ENCODE data around the gene PFN1. TPM values are rescaled to one million over a fixed set of nuclear protein-coding genes. Genes with fewer than 3 reads are reported as not detected.

The PFN1 gene
- total RNA-seq, 1 experiment from 2014 or later: 263 TPM

GRCh38 chr17:4970273-4970672 is 21.9 kb upstream of the PFN1 start:
- Histone ChIP-seq H3K36me3 (peaks cover 38% of the 10 kb centered on the region), H3K4me3 (no peak overlapping the region), H3K9me3 (no peaks in the 10 kb centered on the region), H3K27me3 (no peaks in the 10 kb centered on the region)
- no peak for DNase-seq

DNA sequence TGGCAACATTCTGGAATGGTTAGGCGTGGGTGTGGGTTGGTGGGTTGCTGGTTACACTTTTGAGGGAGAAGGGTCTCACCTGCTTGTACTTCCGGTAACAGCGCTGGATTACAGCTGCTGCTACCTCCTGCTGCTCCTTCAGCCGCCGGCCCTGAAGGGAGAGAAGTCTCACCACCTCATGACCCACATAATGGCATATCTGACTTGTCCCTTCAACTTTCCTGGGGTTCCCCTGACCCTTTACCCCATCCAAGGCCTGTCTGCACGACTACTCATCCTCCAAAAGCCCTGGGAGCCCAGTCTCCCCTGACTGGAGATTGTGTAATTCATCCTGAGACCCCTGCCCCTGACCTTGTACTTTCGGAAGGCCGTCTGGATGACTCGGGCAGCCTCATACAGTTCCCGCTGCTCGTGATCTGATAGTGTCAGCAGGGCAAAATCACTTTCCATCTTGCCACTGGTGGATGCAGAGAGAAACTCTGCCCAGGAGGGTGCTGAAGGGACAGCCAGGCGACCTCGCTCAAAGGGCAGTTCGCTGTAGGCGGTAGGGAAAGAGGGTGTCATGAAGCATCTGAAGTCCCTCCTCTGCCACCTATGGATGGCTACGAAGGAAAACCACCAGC is 21.3 kb upstream of the PFN1 start:
- Histone ChIP-seq H3K4me3 (peak overlapping the region; percentile 77), H3K9me3 (no peaks in the 10 kb centered on the region), H3K36me3 (peaks cover 42% of the 10 kb centered on the region), H3K27me3 (no peaks in the 10 kb centered on the region)
- no peak for DNase-seq

GRCh38 chr17:4969047-4969550 is 20.8 kb upstream of the PFN1 start:
- Histone ChIP-seq H3K36me3 (peaks cover 42% of the 10 kb centered on the region), H3K4me3 (peak overlapping the region; percentile 77), H3K27me3 (no peaks in the 10 kb centered on the region), H3K9me3 (no peaks in the 10 kb centered on the region)
- peak; percentile 78 for DNase-seq

DNA sequence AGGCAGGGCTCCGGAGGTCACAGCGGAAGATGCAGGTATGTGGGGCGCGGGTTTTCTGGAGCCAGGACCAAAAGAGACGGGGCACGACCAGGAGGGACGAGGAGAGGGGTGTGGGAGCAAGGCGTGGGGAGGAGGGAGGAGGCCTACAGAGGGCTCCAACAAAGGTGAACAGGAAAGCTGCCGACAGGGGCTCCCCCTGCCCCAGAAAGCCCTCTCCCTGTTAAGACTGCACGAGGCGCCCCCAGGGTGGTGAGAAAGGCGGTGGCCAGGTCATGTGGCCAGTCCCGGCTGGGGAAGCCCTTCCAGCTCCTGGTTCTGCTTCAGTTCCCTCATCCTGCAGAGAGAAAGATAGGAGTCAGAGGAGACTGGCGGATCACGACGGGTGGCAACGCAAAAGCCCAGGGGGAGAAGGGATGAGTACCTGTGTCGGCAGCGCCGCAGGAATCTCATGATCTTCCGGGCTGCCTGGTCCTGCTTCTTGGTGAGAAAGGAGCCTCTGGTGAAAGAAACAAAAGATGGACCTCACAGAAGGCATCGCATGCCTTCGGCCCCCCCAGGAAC is 20.2 kb upstream of the PFN1 start:
- Histone ChIP-seq H3K9me3 (no peaks in the 10 kb centered on the region), H3K36me3 (peaks cover 42% of the 10 kb centered on the region), H3K4me3 (peak overlapping the region; percentile 77), H3K27me3 (no peaks in the 10 kb centered on the region)
- DNase-seq: peak; percentile 27

GRCh38 chr17:4967539-4968485 is 19.5 kb upstream of the PFN1 start, which contains the start of gene SPAG7:
TSS of gene SPAG7 (minus strand) at chr17:4967817. CDS start at chr17:4967804, 13 bp downstream.
- Histone ChIP-seq H3K36me3 (peaks cover 42% of the 10 kb centered on the region), H3K4me3 (peak within 1 kb of the TSS; percentile 77), H3K9me3 (no peaks in the 10 kb centered on the region), H3K27me3 (no peaks in the 10 kb centered on the region)
- DNase-seq: peak; percentile 85

DNA sequence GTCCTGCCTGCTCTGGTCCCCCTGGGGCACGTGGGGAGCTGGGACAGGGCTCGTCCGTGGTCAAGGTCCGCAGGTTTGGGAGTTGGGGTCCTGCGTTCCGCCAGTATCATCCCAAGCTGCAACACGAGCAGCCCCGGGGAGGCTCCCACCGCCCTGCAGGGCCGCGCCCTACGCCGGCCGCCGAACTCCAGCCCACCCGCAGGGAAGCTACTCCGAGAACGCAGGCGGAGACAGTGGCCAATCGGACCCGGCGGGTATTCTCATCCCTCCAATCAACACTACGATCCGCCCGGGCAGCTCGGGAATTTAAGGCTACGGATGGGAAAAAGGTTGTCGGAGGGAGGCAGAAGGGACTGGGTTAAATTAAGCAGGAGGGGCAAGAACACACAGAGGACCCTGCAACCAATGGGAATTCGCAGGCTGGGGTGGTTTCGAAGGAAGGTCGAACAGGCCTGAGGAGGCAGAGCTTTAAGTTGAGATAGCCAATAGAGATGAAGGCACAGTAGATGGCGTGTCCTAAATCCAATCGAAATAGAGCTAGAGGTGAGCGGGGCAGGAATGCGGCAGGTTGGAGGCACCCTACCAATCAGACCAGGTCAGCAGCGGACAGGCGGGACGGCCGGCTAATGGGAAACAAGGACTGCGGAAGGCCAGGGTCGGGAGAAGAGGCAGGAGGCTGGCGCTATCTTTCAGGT is 18.7 kb upstream of the PFN1 start:
- peak; percentile 97 for DNase-seq
- H3K27me3 ChIP-seq: no peaks in the 10 kb centered on the region
- H3K9me3 ChIP-seq: no peaks in the 10 kb centered on the region
- H3K4me3 ChIP-seq: peak overlapping the region; percentile 77
- H3K36me3 ChIP-seq: peaks cover 42% of the 10 kb centered on the region

GRCh38 chr17:4965311-4965986 is 17.1 kb upstream of the PFN1 start:
- no peaks in the 10 kb centered on the region for H3K9me3 ChIP-seq
- no peaks in the 10 kb centered on the region for H3K27me3 ChIP-seq
- no peak overlapping the region for H3K4me3 ChIP-seq
- no peak for DNase-seq
- peaks cover 42% of the 10 kb centered on the region for H3K36me3 ChIP-seq

DNA sequence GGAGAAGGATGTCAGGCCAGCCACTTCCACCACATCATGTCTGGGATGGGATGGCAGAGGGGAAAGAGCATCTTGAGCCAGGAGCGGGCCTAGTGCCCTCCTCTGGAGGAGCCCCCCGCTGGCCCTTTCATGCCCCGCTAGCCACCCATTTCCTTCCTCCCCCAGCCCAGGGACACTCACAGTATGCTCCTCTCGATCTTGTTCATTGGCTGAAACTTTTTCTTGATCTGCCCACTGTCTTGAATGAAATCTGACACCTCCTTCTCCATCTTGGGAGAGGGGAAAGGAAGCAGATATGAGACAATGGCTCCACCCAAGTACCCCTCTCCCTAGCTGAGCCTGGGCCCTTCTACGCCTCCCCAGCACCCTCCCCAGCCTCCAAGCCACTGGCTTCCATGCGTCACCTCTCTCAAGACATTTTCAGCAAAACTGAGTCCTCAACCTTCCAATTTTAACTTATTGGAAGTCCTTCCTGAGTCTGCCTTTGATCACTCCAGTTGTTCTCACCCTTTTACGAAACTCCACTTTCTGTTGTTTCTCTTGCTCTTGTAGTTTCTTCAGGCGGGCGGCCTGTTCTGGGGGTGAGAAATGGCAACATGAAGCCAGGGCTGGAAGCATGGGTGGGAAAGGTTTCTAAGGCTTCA is 12.1 kb upstream of the PFN1 start:
- Histone ChIP-seq H3K27me3 (no peaks in the 10 kb centered on the region), H3K9me3 (no peaks in the 10 kb centered on the region), H3K4me3 (no peak overlapping the region), H3K36me3 (peaks cover 6% of the 10 kb centered on the region)
- DNase-seq: no peak

- H3K9me3 ChIP-seq: no peaks in the 10 kb centered on the region
- H3K36me3 ChIP-seq: no peaks in the 10 kb centered on the region
- H3K27me3 ChIP-seq: no peaks in the 10 kb centered on the region
- H3K4me3 ChIP-seq: no peak overlapping the region
- no peak for DNase-seq
Measured at GRCh38 chr17:4959261-4959965, 11.1 kb upstream of the PFN1 start.

- no peak for DNase-seq
Measured at GRCh38 chr17:4958102-4958501, 9.8 kb upstream of the PFN1 start.

DNA sequence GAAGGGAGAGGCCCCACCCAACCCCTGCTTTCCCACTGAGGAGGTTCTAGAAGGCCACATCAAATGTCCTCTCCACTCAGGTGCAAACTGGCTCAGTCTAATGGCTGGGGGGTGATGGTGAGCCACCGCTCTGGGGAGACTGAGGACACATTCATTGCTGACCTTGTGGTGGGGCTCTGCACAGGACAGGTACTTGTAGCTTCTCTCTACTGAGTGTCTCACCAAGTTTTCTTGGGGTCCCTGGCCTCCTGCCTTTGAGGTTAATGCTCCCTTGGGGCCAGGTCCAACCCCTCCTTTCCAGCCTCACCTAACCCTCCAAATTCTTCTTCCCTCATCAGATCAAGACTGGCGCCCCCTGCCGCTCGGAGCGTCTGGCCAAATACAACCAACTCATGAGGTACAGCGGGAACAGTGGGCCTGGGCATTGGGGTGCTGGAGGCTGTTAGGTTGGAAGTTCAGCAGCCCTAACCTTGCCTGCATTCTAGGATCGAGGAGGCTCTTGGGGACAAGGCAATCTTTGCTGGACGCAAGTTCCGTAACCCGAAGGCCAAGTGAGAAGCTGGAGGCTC is 8.2 kb upstream of the PFN1 start:
- no peak overlapping the region for H3K4me3 ChIP-seq
- no peaks in the 10 kb centered on the region for H3K9me3 ChIP-seq
- H3K36me3 ChIP-seq: no peaks in the 10 kb centered on the region
- no peak for DNase-seq
- H3K27me3 ChIP-seq: no peaks in the 10 kb centered on the region

More at GRCh38 chr17:4958102-4958501, 9.8 kb upstream of the PFN1 start:
- no peaks in the 10 kb centered on the region for H3K27me3 ChIP-seq
- H3K4me3 ChIP-seq: no peak overlapping the region
- no peaks in the 10 kb centered on the region for H3K36me3 ChIP-seq
- H3K9me3 ChIP-seq: no peaks in the 10 kb centered on the region

- no peak for DNase-seq
- Histone ChIP-seq H3K27me3 (no peaks in the 10 kb centered on the region), H3K36me3 (no peaks in the 10 kb centered on the region), H3K4me3 (no peak overlapping the region), H3K9me3 (no peaks in the 10 kb centered on the region)
Measured at GRCh38 chr17:4955091-4955490, 6.8 kb upstream of the PFN1 start.

DNA sequence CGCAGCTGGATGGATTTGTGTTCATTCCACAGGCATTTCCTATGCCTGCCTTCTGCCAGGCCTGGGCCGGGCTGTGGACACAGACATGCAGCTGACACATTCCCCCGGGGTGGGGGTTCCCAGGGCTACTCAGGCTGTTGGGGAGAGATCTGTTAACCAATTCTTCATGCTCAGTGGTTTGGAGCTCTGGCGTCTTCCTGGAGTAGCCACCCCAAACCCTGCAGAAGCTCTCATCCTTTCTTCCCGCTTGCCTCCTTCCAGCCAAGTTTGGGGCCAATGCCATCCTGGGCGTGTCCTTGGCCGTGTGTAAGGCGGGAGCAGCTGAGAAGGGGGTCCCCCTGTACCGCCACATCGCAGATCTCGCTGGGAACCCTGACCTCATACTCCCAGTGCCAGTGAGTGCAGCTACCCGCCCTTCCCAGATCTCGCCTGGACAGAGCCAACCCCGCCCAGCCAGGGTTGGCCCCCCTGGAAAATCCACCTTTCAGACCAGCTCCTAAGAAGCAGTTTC is 5.2 kb upstream of the PFN1 start:
- Histone ChIP-seq H3K9me3 (no peaks in the 10 kb centered on the region), H3K27me3 (no peaks in the 10 kb centered on the region), H3K36me3 (no peaks in the 10 kb centered on the region), H3K4me3 (no peak overlapping the region; the same call in 1 of the 2 replicates)
- peak; percentile 92 for DNase-seq

- Histone ChIP-seq H3K27me3 (no peaks in the 10 kb centered on the region), H3K4me3 (no peak overlapping the region), H3K36me3 (peaks cover 15% of the 10 kb centered on the region), H3K9me3 (no peaks in the 10 kb centered on the region)
- no peak for DNase-seq
Measured at GRCh38 chr17:4951486-4951885, 3.2 kb upstream of the PFN1 start.

GRCh38 chr17:4950746-4951204 is 2.4 kb upstream of the PFN1 start, which contains the start of gene ENO3:
TSS of gene ENO3 (plus strand) at chr17:4951119. CDS start at chr17:4951830, 711 bp downstream.
- no peaks in the 10 kb centered on the region for H3K27me3 ChIP-seq
- peak within 1 kb of the TSS; percentile 89 for H3K4me3 ChIP-seq
- peaks cover 23% of the 10 kb centered on the region for H3K36me3 ChIP-seq
- DNase-seq: no peak
- H3K9me3 ChIP-seq: no peaks in the 10 kb centered on the region
